Activated CD4-positive, CD25-positive, alpha-beta regulatory T cell treated with anti-CD3 and anti-CD28 coated beads, Interleukin-2, amount 50 U/mL, for 24 hours (primary cell): ENCODE results near the gene CSGALNACT2.
"Not testable (repeated sequence)": the region's sequence is repeated elsewhere in the genome, so short reads cannot be mapped to it uniquely, and the experiment has no call there.

ENCODE experiments used
- ATAC-seq, 2 donors: fragments of 150-1000 bp; cut with Tn5 transposase; one replicate each; pipeline ENCODE4 v1.10.0; 2021; ENCODE audit warnings: mild to moderate bottlenecking in 1 of 2, moderate library complexity in 1 of 2

Gene CSGALNACT2

DNA sequence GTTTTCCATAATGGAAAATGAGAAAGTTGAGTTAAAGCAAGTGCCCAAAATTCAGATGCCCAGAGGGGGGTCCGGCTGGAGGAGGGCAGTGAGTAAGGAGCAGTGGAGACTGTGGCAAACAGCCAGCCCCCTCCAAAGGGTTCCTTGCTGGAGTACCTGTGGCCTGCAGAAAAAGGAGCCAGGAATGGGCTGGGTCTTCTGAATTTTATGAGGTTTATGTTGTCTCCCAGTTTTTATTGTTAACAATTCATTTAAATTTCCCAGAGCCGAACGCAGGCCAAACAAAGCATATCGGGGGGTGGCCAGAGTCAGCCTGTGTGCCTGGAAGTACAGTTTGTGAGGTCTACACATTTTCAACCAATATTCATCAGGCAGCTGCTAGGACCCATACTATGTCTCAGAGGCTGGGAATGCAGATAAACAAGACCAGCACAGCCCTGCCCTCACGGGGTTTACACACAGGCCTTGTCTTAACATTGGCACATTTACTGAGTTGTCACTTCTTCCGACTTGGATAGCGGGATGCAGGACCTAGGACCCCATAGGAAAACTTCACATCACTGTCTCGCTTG is 12.9 kb upstream of the CSGALNACT2 start:
- no peak for ATAC-seq

DNA sequence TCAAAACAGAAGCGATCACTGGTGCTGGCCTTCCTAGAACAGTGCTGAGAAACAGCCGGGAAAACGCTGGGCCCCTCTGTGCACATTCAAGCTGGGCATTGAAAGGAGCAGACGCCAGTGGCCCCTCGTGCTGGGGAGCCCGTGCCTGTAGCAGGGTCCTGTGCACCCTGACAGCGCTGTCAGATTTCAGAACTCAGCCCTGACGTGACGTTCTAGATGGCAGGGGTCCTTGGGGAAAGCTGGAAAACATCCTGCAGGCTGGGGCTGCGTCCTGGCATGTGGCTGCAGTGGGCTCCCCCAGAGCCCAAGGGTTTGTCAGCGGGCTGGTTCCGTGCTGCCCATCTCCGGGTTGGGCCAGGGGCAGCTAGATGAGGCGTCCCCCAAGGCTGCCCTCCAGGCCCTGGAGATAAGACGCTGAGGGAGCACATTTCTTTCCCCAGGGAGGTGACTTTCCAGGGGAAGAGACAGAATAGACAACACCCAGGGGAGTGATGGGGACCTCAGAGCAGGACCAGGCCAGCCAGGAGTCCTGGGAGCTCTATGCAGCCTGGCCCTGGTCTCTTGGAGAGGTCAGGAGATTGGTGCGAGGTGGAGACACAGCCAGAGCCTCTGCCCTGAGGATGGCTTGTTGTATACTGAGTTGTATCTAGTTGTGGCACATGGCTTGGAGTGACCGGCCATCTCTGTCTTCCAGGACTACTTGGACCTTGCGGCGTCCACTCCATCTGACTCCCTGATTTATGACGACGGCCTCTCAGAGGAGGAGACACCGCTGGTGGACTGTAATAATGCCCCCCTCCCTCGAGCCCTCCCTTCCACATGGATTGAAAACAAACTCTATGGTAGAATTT is 12.1 kb upstream of the CSGALNACT2 start:
- no peak for ATAC-seq

DNA sequence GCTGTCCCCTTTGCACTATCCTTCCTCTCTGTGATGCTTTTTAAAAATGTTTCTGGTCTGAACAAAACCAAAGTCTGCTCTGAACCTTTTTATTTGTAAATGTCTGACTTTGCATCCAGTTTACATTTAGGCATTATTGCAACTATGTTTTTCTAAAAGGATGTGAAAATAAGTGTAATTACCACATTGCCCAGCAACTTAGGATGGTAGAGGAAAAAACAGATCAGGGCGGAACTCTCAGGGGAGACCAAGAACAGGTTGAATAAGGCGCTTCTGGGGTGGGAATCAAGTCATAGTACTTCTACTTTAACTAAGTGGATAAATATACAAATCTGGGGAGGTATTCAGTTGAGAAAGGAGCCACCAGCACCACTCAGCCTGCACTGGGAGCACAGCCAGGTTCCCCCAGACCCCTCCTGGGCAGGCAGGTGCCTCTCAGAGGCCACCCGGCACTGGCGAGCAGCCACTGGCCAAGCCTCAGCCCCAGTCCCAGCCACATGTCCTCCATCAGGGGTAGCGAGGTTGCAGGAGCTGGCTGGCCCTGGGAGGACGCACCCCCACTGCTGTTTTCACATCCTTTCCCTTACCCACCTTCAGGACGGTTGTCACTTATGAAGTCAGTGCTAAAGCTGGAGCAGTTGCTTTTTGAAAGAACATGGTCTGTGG is 11.4 kb upstream of the CSGALNACT2 start:
- ATAC-seq, result peak in 1 of 2 donors; percentile 47

DNA sequence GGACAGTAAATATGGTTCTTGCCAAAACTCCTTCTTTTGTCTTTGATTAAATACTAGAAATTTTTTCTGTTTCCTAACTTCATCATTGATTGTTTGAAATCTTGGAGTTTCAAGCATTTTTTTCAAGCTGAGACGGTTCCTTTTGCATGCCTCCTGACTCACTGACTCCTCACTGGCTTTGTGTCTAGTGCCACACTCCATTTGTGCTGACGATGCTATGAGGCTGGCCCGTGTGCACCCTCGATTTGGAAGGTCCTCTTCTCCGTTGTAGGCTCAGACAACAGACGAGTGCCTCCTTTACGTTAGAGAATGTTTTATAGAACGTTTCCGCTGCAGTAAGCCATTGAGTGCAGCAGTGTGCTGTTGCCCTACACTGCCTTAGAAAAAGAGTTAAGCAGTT is 10.8 kb upstream of the CSGALNACT2 start:
- no peak for ATAC-seq

DNA sequence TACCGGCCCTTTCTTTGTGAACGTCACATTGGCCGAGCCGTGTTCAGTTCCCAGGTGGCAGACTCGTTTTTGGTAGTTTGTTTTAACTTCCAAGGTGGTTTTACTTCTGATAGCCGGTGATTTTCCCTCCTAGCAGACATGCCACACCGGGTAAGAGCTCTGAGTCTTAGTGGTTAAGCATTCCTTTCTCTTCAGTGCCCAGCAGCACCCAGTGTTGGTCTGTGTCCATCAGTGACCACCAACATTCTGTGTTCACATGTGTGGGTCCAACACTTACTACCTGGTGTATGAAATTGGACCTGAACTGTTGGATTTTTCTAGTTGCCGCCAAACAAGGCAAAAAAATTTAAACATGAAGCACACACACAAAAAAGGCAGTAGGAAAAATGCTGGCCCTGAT is 9.9 kb upstream of the CSGALNACT2 start:
- no peak for ATAC-seq

DNA sequence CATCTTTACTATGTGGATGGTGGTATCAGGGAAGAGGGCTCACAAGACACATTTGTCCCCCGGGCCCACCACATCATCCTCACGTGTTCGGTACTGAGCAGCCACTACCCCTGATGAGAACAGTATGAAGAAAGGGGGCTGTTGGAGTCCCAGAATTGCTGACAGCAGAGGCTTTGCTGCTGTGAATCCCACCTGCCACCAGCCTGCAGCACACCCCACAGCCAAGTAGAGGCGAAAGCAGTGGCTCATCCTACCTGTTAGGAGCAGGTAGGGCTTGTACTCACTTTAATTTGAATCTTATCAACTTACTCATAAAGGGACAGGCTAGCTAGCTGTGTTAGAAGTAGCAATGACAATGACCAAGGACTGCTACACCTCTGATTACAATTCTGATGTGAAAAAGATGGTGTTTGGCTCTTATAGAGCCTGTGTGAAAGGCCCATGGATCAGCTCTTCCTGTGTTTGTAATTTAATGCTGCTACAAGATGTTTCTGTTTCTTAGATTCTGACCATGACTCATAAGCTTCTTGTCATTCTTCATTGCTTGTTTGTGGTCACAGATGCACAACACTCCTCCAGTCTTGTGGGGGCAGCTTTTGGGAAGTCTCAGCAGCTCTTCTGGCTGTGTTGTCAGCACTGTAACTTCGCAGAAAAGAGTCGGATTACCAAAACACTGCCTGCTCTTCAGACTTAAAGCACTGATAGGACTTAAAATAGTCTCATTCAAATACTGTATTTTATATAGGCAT is 9.1 kb upstream of the CSGALNACT2 start:
- ATAC-seq, result peak; percentile 55 to 60

DNA sequence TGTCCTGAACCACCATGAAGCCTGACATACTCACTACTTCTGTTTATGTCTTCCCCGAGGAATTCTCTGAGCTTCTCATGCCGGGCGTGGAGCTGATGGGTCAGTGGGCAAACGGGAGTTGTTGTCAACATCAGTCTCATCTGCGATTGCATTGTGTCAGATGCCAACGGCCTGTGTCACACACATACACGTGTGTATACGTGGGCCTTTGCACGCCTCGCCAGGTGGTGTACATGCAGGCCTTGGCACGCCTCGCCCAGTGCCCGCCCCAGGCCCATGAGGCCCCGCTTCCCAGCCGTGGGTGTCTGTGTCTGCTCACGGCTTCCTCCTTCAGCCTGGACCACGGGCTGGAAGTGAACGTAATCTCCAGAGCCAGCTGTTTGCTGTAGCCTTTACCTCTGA is 7.5 kb upstream of the CSGALNACT2 start:
- no peak for ATAC-seq

DNA sequence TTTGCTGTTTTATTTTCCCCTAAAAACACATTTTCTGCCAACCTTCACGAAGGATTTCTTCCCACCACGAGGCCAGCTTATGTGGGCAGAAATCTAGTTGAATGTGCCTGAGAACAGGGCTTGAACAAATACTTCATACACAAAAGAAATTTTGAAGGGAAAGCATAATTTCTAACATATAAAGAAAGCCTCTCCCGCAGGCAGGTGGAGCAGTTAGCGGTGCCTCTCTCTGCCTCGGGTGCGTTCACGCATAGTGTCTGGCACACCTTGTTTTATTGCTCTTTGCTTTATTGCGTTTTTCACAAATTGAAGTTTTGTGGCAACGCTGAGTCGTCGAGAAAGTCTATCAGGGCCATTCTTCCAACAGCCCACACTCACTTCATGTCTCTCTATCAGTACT is 7.0 kb upstream of the CSGALNACT2 start:
- ATAC-seq, result no peak

DNA sequence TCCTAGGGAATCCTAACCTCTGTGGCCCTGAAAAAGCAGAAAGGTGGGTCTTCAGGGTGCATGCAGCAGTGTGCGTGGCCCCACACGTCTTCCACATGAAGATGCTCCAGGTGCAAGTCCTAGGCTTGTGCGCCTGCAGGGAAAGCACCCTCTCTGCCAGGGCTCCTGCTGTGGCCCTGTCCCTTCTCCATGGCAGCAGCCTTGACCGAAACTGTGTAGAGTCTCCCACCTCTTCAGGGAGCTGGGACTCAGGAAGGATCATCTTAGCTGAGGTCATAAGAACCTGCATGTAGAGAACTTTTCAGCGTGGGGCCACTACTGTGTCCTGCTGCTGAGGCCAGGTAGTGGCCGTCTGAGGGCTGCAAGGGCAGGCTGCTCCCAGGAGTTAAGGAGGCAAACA is 6.3 kb upstream of the CSGALNACT2 start:
- ATAC-seq, result no peak

DNA sequence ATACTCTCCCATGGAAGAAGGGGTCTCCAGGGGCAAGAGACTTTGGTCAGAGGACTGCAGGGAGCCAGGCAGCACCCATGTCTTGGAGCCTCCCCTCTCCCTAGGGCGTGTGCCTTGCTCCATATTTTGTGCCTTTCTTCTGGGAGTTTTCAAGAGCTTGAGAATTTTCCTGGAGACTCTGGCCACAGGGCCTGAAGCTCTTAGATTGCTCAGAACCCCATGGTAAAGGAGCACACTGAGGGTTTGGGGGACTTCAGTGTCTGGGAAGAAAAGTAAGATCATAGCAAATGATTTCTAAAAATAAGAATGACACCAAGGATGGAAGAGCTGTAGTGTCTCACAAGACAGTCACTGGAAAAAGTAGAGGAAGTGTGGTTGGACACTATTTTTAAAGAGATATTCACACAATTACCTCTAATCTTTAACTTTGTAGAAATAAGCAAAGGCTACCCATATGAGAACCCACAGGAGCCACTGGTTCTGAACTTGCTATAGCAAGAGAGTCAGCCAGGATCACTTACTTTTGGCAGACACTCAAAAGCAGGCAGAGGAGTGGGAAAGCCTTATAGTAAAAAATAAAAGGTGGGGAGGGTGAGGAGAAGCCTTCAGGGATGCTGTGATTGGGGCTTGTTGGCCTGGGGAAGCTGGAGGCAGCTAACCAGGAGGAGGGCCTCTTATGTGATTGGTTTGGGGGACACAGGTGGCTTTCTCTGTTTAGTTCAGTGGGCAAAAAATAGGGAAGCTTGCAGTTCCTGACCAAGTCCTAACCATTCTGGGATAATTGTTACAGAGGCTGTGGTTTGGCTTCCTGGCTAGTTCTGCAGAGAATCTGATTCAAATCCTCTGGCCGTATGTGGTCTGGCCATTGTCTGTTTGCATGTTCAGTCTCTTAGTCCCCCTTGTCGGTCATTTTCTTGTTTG is 5.1 kb upstream of the CSGALNACT2 start:
- ATAC-seq, result no peak

DNA sequence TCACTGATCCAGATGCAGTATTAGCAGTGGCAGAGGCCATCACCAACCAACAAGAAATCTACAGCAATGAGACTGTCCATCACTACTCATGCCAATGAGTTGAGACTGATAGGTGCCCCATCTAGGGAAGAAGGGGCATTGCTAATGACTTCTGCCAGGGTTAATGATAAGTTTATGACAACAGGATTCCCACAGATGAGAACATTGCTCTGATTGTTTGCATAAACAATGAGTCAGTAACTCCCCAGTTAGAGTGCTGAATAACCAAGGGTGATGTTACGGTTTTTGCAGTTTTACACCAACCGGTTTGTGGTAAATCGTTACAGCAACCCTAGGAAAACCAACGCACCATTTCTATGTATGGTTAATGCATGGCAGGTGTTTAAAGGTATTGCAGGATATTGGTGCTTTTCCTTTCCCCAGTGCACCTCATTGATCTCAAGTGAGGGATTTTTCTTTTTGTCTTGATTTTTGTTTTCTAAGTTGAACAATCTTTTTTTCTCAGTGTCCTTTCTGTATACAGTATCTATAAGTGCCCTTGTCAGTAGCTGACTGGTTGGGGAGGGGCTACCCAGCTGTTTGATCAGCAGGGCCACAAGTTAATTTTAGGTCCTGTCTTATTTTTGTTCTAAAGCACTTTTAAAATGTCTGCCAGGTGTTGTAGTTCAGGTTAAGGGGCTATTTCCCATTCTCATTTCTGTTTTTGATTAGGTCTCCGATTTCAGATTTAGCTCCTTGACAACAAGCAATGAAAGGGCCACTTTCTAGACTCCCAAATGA is 3.9 kb upstream of the CSGALNACT2 start:
- no peak for ATAC-seq

DNA sequence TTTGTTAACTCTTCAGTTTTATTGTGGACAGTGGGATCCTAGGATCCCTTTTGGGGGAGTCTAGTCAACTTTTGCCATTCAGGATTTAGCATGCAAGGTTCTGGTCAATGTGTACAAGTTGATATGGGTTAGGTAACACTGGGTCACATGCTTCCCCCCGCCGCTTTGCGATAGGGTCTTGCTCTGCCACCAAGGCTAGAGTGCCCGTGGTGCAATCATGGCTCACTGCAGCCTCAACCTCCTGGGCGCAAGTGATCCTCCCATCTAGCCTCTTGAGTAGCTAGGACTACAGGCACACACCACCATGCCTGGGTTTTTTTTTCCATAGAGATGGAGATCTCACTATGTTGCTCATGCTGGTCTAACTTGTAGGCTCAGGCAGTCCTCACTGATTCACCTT is 3.2 kb upstream of the CSGALNACT2 start:
- ATAC-seq, result no peak

DNA sequence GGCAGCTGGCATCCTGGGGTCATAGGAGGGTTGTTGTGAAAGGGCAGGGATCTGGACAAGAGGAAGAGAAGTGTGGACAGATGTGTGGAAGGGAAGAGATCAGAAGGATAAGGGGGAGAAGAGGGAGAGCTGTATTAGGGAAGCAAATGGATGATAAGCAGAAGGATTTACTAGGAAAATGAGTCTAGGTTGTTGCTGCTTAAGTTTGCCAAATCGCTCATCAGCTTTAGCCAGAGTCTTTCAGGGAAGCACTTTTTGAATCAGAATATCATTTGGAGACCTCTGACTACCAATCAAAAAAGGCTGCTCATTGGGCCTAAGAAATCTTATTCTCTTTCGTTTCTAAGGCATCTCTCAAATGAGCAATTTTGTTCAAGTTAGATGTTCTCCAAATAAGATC is 2.6 kb upstream of the CSGALNACT2 start:
- no peak for ATAC-seq

DNA sequence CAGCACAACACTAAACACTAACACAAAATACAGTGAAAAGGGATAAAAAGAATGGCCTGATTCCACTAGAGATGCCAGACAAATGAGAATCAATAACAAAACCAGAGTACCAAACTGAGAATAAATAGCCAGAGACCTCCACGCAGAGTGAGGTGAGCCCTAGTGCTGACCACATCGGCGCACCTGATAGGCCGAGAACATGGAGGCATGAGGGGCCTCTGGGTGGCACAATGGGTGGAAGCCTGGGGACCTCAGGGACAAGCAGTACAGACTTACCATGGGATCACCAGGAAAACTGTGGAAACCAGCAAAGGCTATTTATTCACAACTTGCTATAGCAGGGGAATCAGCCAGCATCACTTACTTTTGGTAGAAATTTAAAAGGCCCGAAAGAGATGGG is 1.8 kb upstream of the CSGALNACT2 start:
- ATAC-seq, result no peak

DNA sequence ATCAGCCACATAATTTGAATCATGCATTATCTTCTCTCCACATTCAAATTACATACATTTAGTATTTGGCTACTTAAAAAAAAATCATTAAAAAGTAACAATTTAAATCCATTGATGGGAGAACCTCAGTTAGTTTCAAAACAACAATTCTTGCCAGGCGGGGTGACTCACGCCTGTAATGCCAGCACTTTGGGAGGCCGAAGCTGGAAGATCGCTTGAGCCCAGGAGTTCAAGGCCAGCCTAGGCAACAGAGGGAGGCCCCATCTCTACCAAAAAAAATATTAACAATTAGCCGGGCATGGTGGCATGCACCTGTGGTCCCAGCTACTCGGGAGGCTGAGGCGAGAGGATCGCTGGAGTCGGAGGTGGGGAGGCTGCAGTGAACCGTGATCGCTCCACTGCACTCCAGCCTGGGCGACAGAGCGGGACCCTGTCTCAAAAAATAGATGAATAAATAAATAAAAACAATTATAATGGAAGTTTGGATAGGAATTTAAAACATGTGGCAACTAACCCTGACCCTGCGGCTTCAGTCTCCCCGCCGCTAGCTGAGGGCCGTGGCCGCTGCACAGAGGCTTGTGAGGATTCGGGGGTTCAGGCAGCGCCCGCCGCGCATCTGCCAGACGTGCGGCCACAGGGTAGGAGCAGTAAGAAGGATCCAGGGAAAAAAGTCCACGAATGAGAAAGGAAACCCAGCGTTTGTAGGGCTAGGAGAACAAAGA is 1.1 kb upstream of the CSGALNACT2 start:
- no peak for ATAC-seq

DNA sequence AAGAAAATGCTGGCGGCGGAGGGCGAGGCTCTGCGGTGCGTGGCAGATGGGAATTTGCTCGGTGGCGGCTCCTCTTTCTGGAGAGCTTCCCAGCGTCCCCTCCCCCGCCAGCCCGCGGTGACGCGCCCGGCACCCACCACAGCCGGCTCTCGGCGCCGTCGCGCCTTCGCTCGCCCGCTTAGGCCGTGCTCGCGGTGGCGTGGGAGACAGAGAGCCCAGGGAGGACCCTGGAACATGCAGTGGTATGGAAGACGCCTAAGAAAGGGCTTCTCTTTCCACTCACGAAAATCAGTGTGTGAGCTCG is 576 bp upstream of the CSGALNACT2 start:
- ATAC-seq, result peak in 1 of 2 donors; percentile 5

DNA sequence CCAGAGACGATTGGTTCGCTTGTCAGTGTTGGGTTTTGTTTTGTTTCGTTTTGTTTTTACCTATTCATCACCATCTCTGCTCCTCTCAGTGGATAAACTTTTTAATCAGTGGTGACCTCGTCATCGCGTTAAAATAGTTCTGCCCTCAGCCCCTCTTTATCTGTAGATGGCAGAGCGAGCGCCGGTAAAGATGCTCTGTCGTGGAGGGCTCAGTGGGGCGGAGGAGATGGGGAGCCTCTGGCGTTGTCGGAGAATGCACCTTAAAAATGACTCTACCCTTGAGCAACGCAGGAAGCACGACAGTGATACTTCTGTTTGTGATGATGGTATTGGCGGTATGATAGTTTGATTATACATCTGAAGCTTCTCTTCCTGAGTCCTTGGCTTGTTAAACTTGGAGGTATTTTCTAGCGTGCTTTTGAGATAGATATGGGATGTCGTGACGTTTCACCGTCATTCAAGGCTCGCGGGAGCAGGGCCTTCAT is 554 bp downstream of the CSGALNACT2 start:
- peak; percentile 52 to 60 for ATAC-seq

DNA sequence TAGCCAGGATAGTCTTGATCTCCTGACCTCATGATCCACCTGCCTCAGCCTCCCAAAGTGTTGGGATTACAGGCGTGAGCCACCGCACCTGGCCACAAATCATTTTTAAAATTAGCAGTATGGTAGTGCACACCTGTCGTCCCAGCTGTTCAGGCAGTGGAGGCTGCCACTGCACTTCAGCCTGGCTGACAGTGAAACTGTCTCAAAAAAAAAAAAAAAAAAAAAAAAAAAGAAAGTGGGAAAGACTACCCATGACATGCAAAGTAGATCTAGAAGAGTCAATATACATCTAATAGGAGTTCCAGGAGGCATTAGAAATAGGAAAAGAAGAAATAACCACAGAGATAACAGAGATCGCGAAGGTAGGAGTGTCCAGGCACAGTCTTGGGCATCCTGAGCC is 3.2 kb downstream of the CSGALNACT2 start:
- no peak for ATAC-seq

DNA sequence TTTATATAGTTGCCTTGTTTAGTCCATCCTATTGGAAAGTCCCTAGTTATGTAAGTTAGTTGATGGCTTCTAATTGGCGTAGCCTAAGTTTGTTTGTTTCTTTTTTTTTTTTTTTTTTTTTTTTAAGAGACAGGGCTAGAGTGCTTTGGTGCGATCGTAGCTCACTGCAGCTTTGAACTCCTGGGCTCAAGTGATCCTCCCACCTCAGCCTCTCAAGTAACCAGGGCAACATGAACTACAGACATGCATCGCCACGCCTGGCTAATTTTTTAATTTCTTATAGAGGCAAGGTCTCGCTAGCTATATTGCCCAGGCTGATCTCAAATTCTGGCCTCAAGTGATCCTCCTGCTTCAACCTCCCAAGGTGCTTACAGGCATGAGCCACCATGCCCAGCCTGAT is 7.1 kb downstream of the CSGALNACT2 start:
- ATAC-seq, result no peak

DNA sequence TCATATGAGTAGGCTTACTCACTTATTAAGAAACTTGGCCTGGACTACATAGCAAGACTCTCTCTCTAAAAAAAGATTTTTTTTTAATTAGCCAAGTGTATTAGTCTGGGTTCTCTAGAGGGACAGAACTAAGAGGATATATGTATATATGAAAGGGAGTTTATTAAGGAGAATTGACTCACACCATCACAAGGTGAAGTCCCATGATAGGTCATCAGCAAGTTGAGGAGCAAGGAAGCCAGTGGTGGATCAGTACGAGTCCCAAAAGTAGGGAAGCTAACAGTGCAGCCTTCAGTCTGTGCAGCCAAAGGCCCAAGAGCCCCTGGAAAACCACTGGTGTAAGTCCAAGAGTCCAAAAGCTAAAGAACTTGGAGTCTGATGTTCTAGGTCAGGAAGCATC is 7.7 kb downstream of the CSGALNACT2 start:
- not testable (repeated sequence) for ATAC-seq

DNA sequence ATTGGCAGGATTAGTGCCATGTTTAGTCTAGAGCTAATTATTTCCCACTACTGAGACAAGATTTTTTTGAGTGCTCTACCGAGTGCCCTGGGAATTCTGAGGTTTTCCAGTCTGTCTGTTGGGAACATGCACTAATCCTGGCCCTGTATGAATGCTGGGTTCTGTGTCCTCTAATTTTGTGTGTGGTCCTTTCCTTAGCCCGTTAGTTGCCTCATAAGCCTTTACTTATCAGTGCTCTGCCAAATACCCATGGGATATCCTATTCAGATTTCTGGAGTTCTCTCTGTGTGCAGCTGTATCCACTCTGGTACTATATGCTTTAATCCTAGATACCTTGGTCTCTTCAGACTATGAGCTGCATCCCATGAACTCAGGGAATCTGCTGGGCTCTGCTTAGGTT is 13.1 kb downstream of the CSGALNACT2 start:
- ATAC-seq, result no peak
